ENCODE results near the gene OR10J4. TPM values are rescaled to one million over a fixed set of nuclear protein-coding genes. Genes with fewer than 3 reads are reported as not detected.

Gene OR10J4
- total RNA-seq (not detected), total RNA-seq (0 reads per million in 29 experiments)
- total RNA-seq (2013), result not detected

- CTCF ChIA-PET, result no interaction called here
- H3K4me3 Mint-ChIP-seq, result no peak within 1 kb of the TSS
- DNase-seq (no peak), ATAC-seq (replicated peaks in 1 of 4) (no peak)
- Histone ChIP-seq H3K27me3 (replicated peaks in 1 of 2; ENCODE audit: control insufficient read depth in 2 of 2, extremely low read depth in 1 of 2, insufficient read depth in 2 of 2, low read length in 1 of 2) (no peaks in the 10 kb centered on the region), H3K9me3 (no peaks in the 10 kb centered on the region), H3K4me3 (ENCODE audit: control insufficient read depth in 1 of 2, extremely low read depth in 1 of 2, low read length in 1 of 2) (no peak within 1 kb of the TSS), H3K4me1 (ENCODE audit: control insufficient read depth in 1 of 2, extremely low read depth in 1 of 2, insufficient read depth in 2 of 2, low read length in 2 of 2) (no peaks in the 10 kb centered on the region), H3K36me3 (ENCODE audit: control insufficient read depth in 2 of 2, extremely low read depth in 1 of 2, insufficient read depth in 1 of 2, low read length in 1 of 2) (no peaks in the 10 kb centered on the region), H3K27ac (ENCODE audit: low read length) (no peak within 1 kb of the TSS)
- peaks cover 7 to 25% of the 10 kb centered on the region in 2 donors for H3K27me3 Mint-ChIP-seq
- POLR2A ChIA-PET, result no interaction called here
- no peak within 1 kb of the TSS for H3K27ac Mint-ChIP-seq
- WGBS (ENCODE audit: insufficient coverage), result 83% methylated on average over 1 of the region's 1 CpG
- H3K4me1 Mint-ChIP-seq, result no peaks in the 10 kb centered on the region
- H3K9me3 Mint-ChIP-seq, result peaks cover 0 to 6% (median 0%) of the 10 kb centered on the region in 3 donors
- no peaks in the 10 kb centered on the region for H3K36me3 Mint-ChIP-seq
Measured at GRCh38 chr1:159431904-159432303, at the start of gene OR10J4. Gene OR10J4, plus strand, starts transcription at chr1:159432204.

DNA sequence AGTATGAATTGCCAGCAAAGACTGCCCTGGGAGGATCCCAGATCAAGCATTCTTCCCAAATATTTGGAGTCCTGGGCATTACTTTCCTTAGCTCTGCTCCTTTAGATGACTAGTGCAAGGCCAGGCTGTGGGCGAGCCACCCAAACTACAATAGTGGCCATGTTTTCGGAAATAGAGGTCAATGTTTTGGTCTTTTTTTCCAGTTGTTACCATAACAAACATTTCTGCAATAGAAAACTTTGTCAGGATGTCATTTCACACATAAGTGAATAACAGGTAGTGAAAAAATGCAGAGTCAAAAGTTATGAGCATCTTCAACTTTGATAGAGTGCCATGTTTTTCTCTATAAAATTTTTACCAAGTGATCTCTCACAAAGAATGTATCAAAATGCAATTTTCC lies 25.2 kb upstream of the OR10J4 start:
- Histone ChIP-seq H3K36me3 (ENCODE audit: control insufficient read depth in 2 of 2, extremely low read depth in 1 of 2, insufficient read depth in 1 of 2, low read length in 1 of 2) (no peaks in the 10 kb centered on the region), H3K27ac (ENCODE audit: low read length) (no peak overlapping the region), H3K4me1 (ENCODE audit: control insufficient read depth in 1 of 2, extremely low read depth in 1 of 2, insufficient read depth in 2 of 2, low read length in 2 of 2) (no peaks in the 10 kb centered on the region), H3K4me3 (ENCODE audit: control insufficient read depth in 1 of 2, extremely low read depth in 1 of 2, low read length in 1 of 2) (no peak overlapping the region), H3K9me3 (no peaks in the 10 kb centered on the region), H3K27me3 (replicated peaks in 1 of 2; ENCODE audit: control insufficient read depth in 2 of 2, extremely low read depth in 1 of 2, insufficient read depth in 2 of 2, low read length in 1 of 2) (no peaks in the 10 kb centered on the region)
- H3K27ac Mint-ChIP-seq, result no peak overlapping the region
- H3K36me3 Mint-ChIP-seq, result no peaks in the 10 kb centered on the region
- POLR2A ChIA-PET, result no interaction called here
- H3K9me3 Mint-ChIP-seq, result peaks cover 0 to 4% (median 0%) of the 10 kb centered on the region in 3 donors
- H3K27me3 Mint-ChIP-seq, result peaks cover 2 to 8% of the 10 kb centered on the region in 2 donors
- DNase-seq, result no peak
- no peaks in the 10 kb centered on the region for H3K4me1 Mint-ChIP-seq
- no CpG with 5 or more reads among the region's 2 CpGs for WGBS (ENCODE audit: insufficient coverage)
- no peak for ATAC-seq (replicated peaks in 1 of 4)
- CTCF ChIA-PET, result no interaction called here
- H3K4me3 Mint-ChIP-seq, result no peak overlapping the region

- Mint-ChIP-seq H3K4me1 (no peaks in the 10 kb centered on the region), H3K27me3 (peaks cover 2 to 5% of the 10 kb centered on the region in 2 donors)
Measured at GRCh38 chr1:159408862-159409400, 23.1 kb upstream of the OR10J4 start.

GRCh38 chr1:159421821-159422220 lies 10.2 kb upstream of the OR10J4 start:
- DNase-seq (no peak), ATAC-seq (replicated peaks in 1 of 4) (no peak)
- H3K27me3 ChIP-seq (replicated peaks in 1 of 2; ENCODE audit: control insufficient read depth in 2 of 2, extremely low read depth in 1 of 2, insufficient read depth in 2 of 2, low read length in 1 of 2), result peaks cover 0 to 20% of the 10 kb centered on the region in 2 experiments
- no peak overlapping the region for H3K4me3 ChIP-seq (ENCODE audit: control insufficient read depth in 1 of 2, extremely low read depth in 1 of 2, low read length in 1 of 2)
- Mint-ChIP-seq H3K9me3 (peaks cover 14 to 35% (median 21%) of the 10 kb centered on the region in 3 donors), H3K36me3 (no peaks in the 10 kb centered on the region), H3K27ac (no peak overlapping the region), H3K4me1 (no peaks in the 10 kb centered on the region), H3K4me3 (no peak overlapping the region), H3K27me3 (peaks cover 7 to 10% of the 10 kb centered on the region in 2 donors)
- H3K36me3 ChIP-seq (ENCODE audit: control insufficient read depth in 2 of 2, extremely low read depth in 1 of 2, insufficient read depth in 1 of 2, low read length in 1 of 2), result no peaks in the 10 kb centered on the region
- no peaks in the 10 kb centered on the region for H3K9me3 ChIP-seq
- WGBS (ENCODE audit: insufficient coverage), result 90% methylated on average over 8 of the region's 8 CpGs
- CTCF ChIA-PET, result no interaction called here
- POLR2A ChIA-PET, result no interaction called here
- H3K4me1 ChIP-seq (ENCODE audit: control insufficient read depth in 1 of 2, extremely low read depth in 1 of 2, insufficient read depth in 2 of 2, low read length in 2 of 2), result no peaks in the 10 kb centered on the region
- no peak overlapping the region for H3K27ac ChIP-seq (ENCODE audit: low read length)

More at GRCh38 chr1:159408862-159409400, 23.1 kb upstream of the OR10J4 start:
- Histone ChIP-seq H3K27ac (ENCODE audit: low read length) (no peak overlapping the region), H3K4me3 (ENCODE audit: control insufficient read depth in 1 of 2, extremely low read depth in 1 of 2, low read length in 1 of 2) (no peak overlapping the region), H3K36me3 (ENCODE audit: control insufficient read depth in 2 of 2, extremely low read depth in 1 of 2, insufficient read depth in 1 of 2, low read length in 1 of 2) (no peaks in the 10 kb centered on the region), H3K9me3 (no peaks in the 10 kb centered on the region), H3K27me3 (replicated peaks in 1 of 2; ENCODE audit: control insufficient read depth in 2 of 2, extremely low read depth in 1 of 2, insufficient read depth in 2 of 2, low read length in 1 of 2) (no peaks in the 10 kb centered on the region), H3K4me1 (ENCODE audit: control insufficient read depth in 1 of 2, extremely low read depth in 1 of 2, insufficient read depth in 2 of 2, low read length in 2 of 2) (no peaks in the 10 kb centered on the region)
- peaks cover 0 to 7% (median 2%) of the 10 kb centered on the region in 3 donors for H3K9me3 Mint-ChIP-seq
- ATAC-seq (replicated peaks in 1 of 4) (no peak), DNase-seq (no peak)
- POLR2A ChIA-PET, result no interaction called here
- CTCF ChIA-PET, result no interaction called here
- H3K4me3 Mint-ChIP-seq, result no peak overlapping the region
- WGBS (ENCODE audit: insufficient coverage), result 70% methylated on average over 2 of the region's 6 CpGs
- H3K27ac Mint-ChIP-seq, result no peak overlapping the region
- H3K36me3 Mint-ChIP-seq, result no peaks in the 10 kb centered on the region

DNA sequence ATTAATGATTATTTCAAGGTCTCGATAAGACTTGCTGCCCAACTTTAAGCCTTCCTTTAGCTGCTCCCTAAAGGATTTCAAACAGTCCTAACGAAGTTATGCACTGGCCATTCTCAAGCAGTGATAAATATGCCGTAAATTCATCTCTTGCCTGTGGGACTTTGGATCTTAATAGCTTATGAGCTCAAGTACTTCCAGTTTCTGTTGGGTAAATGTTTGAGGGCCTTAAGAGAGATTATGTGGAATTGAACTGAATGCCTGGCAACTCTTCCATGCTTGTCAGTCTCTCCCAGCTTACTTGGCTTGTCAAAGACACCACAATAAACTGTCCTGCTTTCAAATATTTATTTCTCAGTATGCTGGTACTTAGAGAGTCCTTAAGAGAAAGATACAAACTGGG lies 3.5 kb upstream of the OR10J4 start:
- H3K27me3 ChIP-seq (replicated peaks in 1 of 2; ENCODE audit: control insufficient read depth in 2 of 2, extremely low read depth in 1 of 2, insufficient read depth in 2 of 2, low read length in 1 of 2), result peaks cover 0 to 3% of the 10 kb centered on the region in 2 experiments
- Mint-ChIP-seq H3K9me3 (peaks cover 0 to 3% (median 0%) of the 10 kb centered on the region in 3 donors), H3K4me1 (no peaks in the 10 kb centered on the region), H3K27ac (no peak overlapping the region), H3K4me3 (no peak overlapping the region), H3K36me3 (no peaks in the 10 kb centered on the region), H3K27me3 (peaks cover 4 to 7% of the 10 kb centered on the region in 2 donors)
- ChIA-PET POLR2A (no interaction called here), CTCF (no interaction called here)
- H3K36me3 ChIP-seq (ENCODE audit: control insufficient read depth in 2 of 2, extremely low read depth in 1 of 2, insufficient read depth in 1 of 2, low read length in 1 of 2), result no peaks in the 10 kb centered on the region
- H3K4me1 ChIP-seq (ENCODE audit: control insufficient read depth in 1 of 2, extremely low read depth in 1 of 2, insufficient read depth in 2 of 2, low read length in 2 of 2), result no peaks in the 10 kb centered on the region
- WGBS (ENCODE audit: insufficient coverage), result 100% methylated on average over 2 of the region's 3 CpGs
- ATAC-seq (replicated peaks in 1 of 4) (no peak), DNase-seq (no peak)
- H3K9me3 ChIP-seq, result no peaks in the 10 kb centered on the region
- H3K27ac ChIP-seq (ENCODE audit: low read length), result no peak overlapping the region
- no peak overlapping the region for H3K4me3 ChIP-seq (ENCODE audit: control insufficient read depth in 1 of 2, extremely low read depth in 1 of 2, low read length in 1 of 2)

DNA sequence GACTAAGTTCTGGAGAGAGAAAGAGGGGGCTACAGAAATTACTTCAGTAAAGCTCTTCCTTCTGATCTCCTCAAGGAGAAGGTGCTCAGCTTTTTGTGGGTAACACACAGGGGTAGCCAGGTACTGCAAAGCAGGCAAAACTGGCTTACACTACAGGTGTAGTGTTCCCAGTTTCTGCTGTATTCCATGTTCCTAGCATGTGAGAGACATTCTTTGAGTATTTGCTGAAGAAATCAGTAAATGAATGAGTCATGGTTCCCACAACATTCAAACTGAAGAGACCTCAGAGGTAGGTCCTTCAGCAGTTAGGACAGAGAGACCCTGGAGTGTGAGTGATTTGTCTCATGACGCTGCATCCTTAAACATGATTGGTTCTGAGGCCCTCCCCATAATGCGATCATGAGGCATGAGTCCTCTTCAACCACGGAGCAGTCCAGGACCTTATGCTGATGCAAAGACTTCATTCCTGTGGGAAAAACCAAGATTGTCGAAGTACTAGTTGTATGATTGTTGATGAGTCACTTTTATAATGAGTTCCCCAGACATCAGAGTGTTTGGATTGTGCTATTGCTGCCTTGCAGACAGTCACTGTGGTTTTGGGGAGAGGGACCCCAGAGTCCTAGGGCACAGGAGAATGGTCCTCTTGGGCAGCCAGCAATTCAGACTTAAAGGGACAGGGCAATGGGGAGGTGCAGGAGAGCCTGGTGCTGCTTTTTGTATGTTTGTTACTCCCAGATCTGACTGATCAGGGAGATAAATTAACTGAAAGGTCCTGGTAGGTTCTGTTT lies 2.7 kb upstream of the OR10J4 start:
- POLR2A ChIA-PET, result no interaction called here
- DNase-seq, result no peak
- H3K4me1 Mint-ChIP-seq, result no peaks in the 10 kb centered on the region
- H3K27me3 Mint-ChIP-seq, result peaks cover 5 to 8% of the 10 kb centered on the region in 2 donors
- Histone ChIP-seq H3K27ac (ENCODE audit: low read length) (no peak overlapping the region), H3K27me3 (replicated peaks in 1 of 2; ENCODE audit: control insufficient read depth in 2 of 2, extremely low read depth in 1 of 2, insufficient read depth in 2 of 2, low read length in 1 of 2) (no peaks in the 10 kb centered on the region), H3K4me3 (ENCODE audit: control insufficient read depth in 1 of 2, extremely low read depth in 1 of 2, low read length in 1 of 2) (no peak overlapping the region), H3K4me1 (ENCODE audit: control insufficient read depth in 1 of 2, extremely low read depth in 1 of 2, insufficient read depth in 2 of 2, low read length in 2 of 2) (no peaks in the 10 kb centered on the region), H3K9me3 (no peaks in the 10 kb centered on the region), H3K36me3 (ENCODE audit: control insufficient read depth in 2 of 2, extremely low read depth in 1 of 2, insufficient read depth in 1 of 2, low read length in 1 of 2) (no peaks in the 10 kb centered on the region)
- H3K27ac Mint-ChIP-seq, result no peak overlapping the region
- WGBS (ENCODE audit: insufficient coverage), result 80% methylated on average over 2 of the region's 4 CpGs
- no peak for ATAC-seq (replicated peaks in 1 of 4)
- H3K9me3 Mint-ChIP-seq, result peaks cover 0 to 3% (median 0%) of the 10 kb centered on the region in 3 donors
- CTCF ChIA-PET, result no interaction called here
- H3K4me3 Mint-ChIP-seq, result no peak overlapping the region
- H3K36me3 Mint-ChIP-seq, result no peaks in the 10 kb centered on the region

Measured in T-cell (primary cell).